ENCODE measurements around the gene KIF17.

- TF ChIP-seq POLR2A (IDR thresholded peaks at IDR 0.05; ENCODE audit: borderline replicate concordance, extremely low read depth, insufficient read depth, insufficient read length) (no peak), CTCF (IDR thresholded peaks at IDR 0.05 in 2 of 3, conservative IDR thresholded peaks at IDR 0.05 in 1 of 3; ENCODE audit: borderline replicate concordance in 1 of 3, insufficient read depth in 1 of 3, low read depth in 2 of 3, low read length in 2 of 3) (no peak)
Measured at GRCh38 chr1:20697563-20697962, 20.2 kb downstream of the KIF17 start.

All from HCT116 (cell line).